Measurements from ENCODE around the gene TNXB. TPM values are rescaled to one million over a fixed set of nuclear protein-coding genes. Genes with fewer than 3 reads are reported as not detected.
"Not testable (repeated sequence)": the region's sequence is repeated elsewhere in the genome, so short reads cannot be mapped to it uniquely, and the experiment has no call there.

Gene TNXB
- total RNA-seq, 2 donors from 2014 or later: 138 to 210 TPM

- no peak for DNase-seq (ENCODE audit: low spot score)
- Histone ChIP-seq H3K4me1 (peaks cover 0 to 4% of the 10 kb centered on the region in 2 donors), H3K27me3 (no peaks in the 10 kb centered on the region), H3K36me3 (no peaks in the 10 kb centered on the region), H3K27ac (no peak overlapping the region), H3K4me3 (no peak overlapping the region), H3K9me3 (no peaks in the 10 kb centered on the region)
- TF ChIP-seq CTCF (IDR thresholded peaks at IDR 0.05): no peak
Observed at GRCh38 chr6:32146287-32146686, 37.1 kb upstream of the TNXB start.

- H3K36me3 ChIP-seq; H3K27me3 ChIP-seq; H3K27ac ChIP-seq; DNase-seq (ENCODE audit: low spot score); H3K9me3 ChIP-seq; H3K4me3 ChIP-seq; H3K4me1 ChIP-seq: not testable (repeated sequence)
Observed at GRCh38 chr6:32144238-32144637, 35.1 kb upstream of the TNXB start.

- no peak overlapping the region for H3K4me3 ChIP-seq
- no peak overlapping the region for H3K27ac ChIP-seq
- no peaks in the 10 kb centered on the region for H3K9me3 ChIP-seq
- DNase-seq (ENCODE audit: low spot score): no peak
- H3K4me1 ChIP-seq: no peaks in the 10 kb centered on the region
- no peaks in the 10 kb centered on the region for H3K36me3 ChIP-seq
- no peaks in the 10 kb centered on the region for H3K27me3 ChIP-seq
- TF ChIP-seq CTCF (IDR thresholded peaks at IDR 0.05): no peak
Observed at GRCh38 chr6:32140420-32141046, 31.4 kb upstream of the TNXB start.

GRCh38 chr6:32139590-32139989 lies 30.5 kb upstream of the TNXB start:
- TF ChIP-seq CTCF (IDR thresholded peaks at IDR 0.05): no peak
- Histone ChIP-seq H3K36me3 (no peaks in the 10 kb centered on the region), H3K9me3 (no peaks in the 10 kb centered on the region), H3K4me1 (no peaks in the 10 kb centered on the region), H3K27ac (no peak overlapping the region), H3K27me3 (no peaks in the 10 kb centered on the region), H3K4me3 (no peak overlapping the region)
- no peak for DNase-seq (ENCODE audit: low spot score)

- H3K4me1 ChIP-seq: no peaks in the 10 kb centered on the region
- no peak for TF ChIP-seq CTCF (IDR thresholded peaks at IDR 0.05)
- H3K36me3 ChIP-seq: no peaks in the 10 kb centered on the region
- H3K27me3 ChIP-seq: no peaks in the 10 kb centered on the region
- no peaks in the 10 kb centered on the region for H3K9me3 ChIP-seq
- no peak overlapping the region for H3K27ac ChIP-seq
- H3K4me3 ChIP-seq: no peak overlapping the region
- no peak for DNase-seq (ENCODE audit: low spot score)
Observed at GRCh38 chr6:32137454-32137853, 28.3 kb upstream of the TNXB start.

- H3K36me3 ChIP-seq: no peaks in the 10 kb centered on the region
- H3K4me1 ChIP-seq: peaks cover 0 to 10% of the 10 kb centered on the region in 2 donors
- H3K27ac ChIP-seq: no peak overlapping the region
- H3K4me3 ChIP-seq: no peak overlapping the region
- TF ChIP-seq CTCF (IDR thresholded peaks at IDR 0.05): no peak
- no peaks in the 10 kb centered on the region for H3K27me3 ChIP-seq
- H3K9me3 ChIP-seq: no peaks in the 10 kb centered on the region
- no peak for DNase-seq (ENCODE audit: low spot score)
Observed at GRCh38 chr6:32133786-32134185, 24.6 kb upstream of the TNXB start.
